ENCODE measurements around the gene ZBTB39. TPM values are rescaled to one million over a fixed set of nuclear protein-coding genes. Genes with fewer than 3 reads are reported as not detected.

ZBTB39 gene
- total RNA-seq, 1 experiment from 2014 or later = 3.6 TPM

- TF ChIP-seq EZH2phosphoT487 (IDR thresholded peaks at IDR 0.05; ENCODE audit: borderline replicate concordance, low read length) = no peak
- no peak for TF ChIP-seq EZH2 (IDR thresholded peaks at IDR 0.05; ENCODE audit: low read length, unreplicated experiment)
- TF ChIP-seq, protein P1, sequence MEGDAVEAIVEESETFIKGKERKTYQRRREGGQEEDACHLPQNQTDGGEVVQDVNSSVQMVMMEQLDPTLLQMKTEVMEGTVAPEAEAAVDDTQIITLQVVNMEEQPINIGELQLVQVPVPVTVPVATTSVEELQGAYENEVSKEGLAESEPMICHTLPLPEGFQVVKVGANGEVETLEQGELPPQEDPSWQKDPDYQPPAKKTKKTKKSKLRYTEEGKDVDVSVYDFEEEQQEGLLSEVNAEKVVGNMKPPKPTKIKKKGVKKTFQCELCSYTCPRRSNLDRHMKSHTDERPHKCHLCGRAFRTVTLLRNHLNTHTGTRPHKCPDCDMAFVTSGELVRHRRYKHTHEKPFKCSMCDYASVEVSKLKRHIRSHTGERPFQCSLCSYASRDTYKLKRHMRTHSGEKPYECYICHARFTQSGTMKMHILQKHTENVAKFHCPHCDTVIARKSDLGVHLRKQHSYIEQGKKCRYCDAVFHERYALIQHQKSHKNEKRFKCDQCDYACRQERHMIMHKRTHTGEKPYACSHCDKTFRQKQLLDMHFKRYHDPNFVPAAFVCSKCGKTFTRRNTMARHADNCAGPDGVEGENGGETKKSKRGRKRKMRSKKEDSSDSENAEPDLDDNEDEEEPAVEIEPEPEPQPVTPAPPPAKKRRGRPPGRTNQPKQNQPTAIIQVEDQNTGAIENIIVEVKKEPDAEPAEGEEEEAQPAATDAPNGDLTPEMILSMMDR (conservative IDR thresholded peaks at IDR 0.05; ENCODE audit: low read depth, low read length) = 0 out of 2 replicates have a peak, but pooled peaks have one; percentile 7
- intact Hi-C loops (cut with micrococcal nuclease) = no loop called here
- no peaks in the 10 kb centered on the region for H3F3A ChIP-seq (ENCODE audit: low read length, unreplicated experiment)
- CTCF ChIA-PET = no interaction called here
- H3K27me3 ChIP-seq (ENCODE audit: low read length) = peaks cover 13% of the 10 kb centered on the region
- no peak for ATAC-seq
- no peaks in the 10 kb centered on the region for H3K9me2 ChIP-seq (replicated peaks; ENCODE audit: low read length)
- H3K4me3 ChIP-seq (ENCODE audit: low read length) = no peak overlapping the region
- no peaks in the 10 kb centered on the region for H3K79me2 ChIP-seq (ENCODE audit: low read length)
- BruUV-seq (replicated peaks) = no TSS peak
- no peak overlapping the region for H3K4me2 ChIP-seq (ENCODE audit: low read length)
- no peak overlapping the region for H2AFZ ChIP-seq (ENCODE audit: low read length)
- no peaks in the 10 kb centered on the region for H3K9me3 ChIP-seq (ENCODE audit: low read length)
- no peak overlapping the region for H3K9ac ChIP-seq (ENCODE audit: low read length)
- peaks cover 6% of the 10 kb centered on the region; the same call in 1 of the 2 replicates for H3K4me1 ChIP-seq (ENCODE audit: insufficient read depth, low read length)
- no peak for DNase-seq
- POLR2A ChIA-PET (ENCODE audit: unreplicated experiment) = interaction anchor here (0.7 kb wide), 1 partner anchor 25 kb away, joined by 3 read pairs; no protein-coding TSS in a partner anchor
- H4K20me1 ChIP-seq (ENCODE audit: low read length) = no peaks in the 10 kb centered on the region
- H3K27ac ChIP-seq (ENCODE audit: low read length) = no peak overlapping the region
- no peaks in the 10 kb centered on the region for H3K36me3 ChIP-seq (ENCODE audit: low read depth, low read length)
Observed at GRCh38 chr12:57031138-57031725, 24.9 kb upstream of the ZBTB39 start.

DNA sequence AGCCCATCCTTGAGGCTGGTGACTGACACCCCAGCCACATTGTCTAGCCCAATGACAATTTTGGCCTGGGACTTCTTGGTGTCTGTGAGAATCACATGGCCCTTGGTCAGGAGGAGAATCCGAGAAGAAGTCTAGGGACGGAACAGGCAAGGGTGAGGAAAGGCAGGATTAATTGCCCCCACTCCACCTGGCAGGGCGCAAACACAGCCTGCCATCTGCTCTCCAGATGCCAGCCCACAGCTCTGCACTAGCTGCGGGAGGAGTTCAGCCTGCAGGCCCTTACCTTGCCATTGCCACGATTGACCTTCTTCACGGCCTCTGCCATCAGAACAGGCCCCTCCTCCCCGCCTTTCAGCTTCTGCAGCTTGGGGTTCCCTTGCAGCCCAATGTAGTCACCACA, 23.1 kb upstream of the ZBTB39 start:
- H3K9me2 ChIP-seq (replicated peaks; ENCODE audit: low read length) = no peaks in the 10 kb centered on the region
- H3K4me2 ChIP-seq (ENCODE audit: low read length) = no peak overlapping the region
- ATAC-seq = no peak
- peaks cover 6% of the 10 kb centered on the region; the same call in 1 of the 2 replicates for H3K4me1 ChIP-seq (ENCODE audit: insufficient read depth, low read length)
- H3F3A ChIP-seq (ENCODE audit: low read length, unreplicated experiment) = no peaks in the 10 kb centered on the region
- H3K9ac ChIP-seq (ENCODE audit: low read length) = no peak overlapping the region
- no peak overlapping the region for H3K27ac ChIP-seq (ENCODE audit: low read length)
- no peaks in the 10 kb centered on the region for H4K20me1 ChIP-seq (ENCODE audit: low read length)
- ChIA-PET CTCF (no interaction called here), POLR2A (ENCODE audit: unreplicated experiment) (no interaction called here)
- no peak overlapping the region for H3K4me3 ChIP-seq (ENCODE audit: low read length)
- intact Hi-C loops (cut with micrococcal nuclease) = no loop called here
- no peaks in the 10 kb centered on the region for H3K9me3 ChIP-seq (ENCODE audit: low read length)
- H2AFZ ChIP-seq (ENCODE audit: low read length) = no peak overlapping the region
- no peaks in the 10 kb centered on the region for H3K36me3 ChIP-seq (ENCODE audit: low read depth, low read length)
- H3K79me2 ChIP-seq (ENCODE audit: low read length) = no peaks in the 10 kb centered on the region
- DNase-seq = no peak
- no TSS peak for BruUV-seq (replicated peaks)
- TF ChIP-seq, protein P1 (conservative IDR thresholded peaks at IDR 0.05; ENCODE audit: low read depth, low read length) = no peak
- TF ChIP-seq EZH2 (IDR thresholded peaks at IDR 0.05; ENCODE audit: low read length, unreplicated experiment) (no peak), EZH2phosphoT487 (IDR thresholded peaks at IDR 0.05; ENCODE audit: borderline replicate concordance, low read length) (no peak)
- peaks cover 18% of the 10 kb centered on the region for H3K27me3 ChIP-seq (ENCODE audit: low read length)

GRCh38 chr12:57027805-57028153, 21.4 kb upstream of the ZBTB39 start:
- BruUV-seq (replicated peaks) = no TSS peak
- Histone ChIP-seq H4K20me1 (ENCODE audit: low read length) (no peaks in the 10 kb centered on the region), H3K36me3 (ENCODE audit: low read depth, low read length) (no peaks in the 10 kb centered on the region), H3K79me2 (ENCODE audit: low read length) (no peaks in the 10 kb centered on the region), H3K27me3 (ENCODE audit: low read length) (peaks cover 18% of the 10 kb centered on the region), H3K27ac (ENCODE audit: low read length) (no peak overlapping the region), H3K9ac (ENCODE audit: low read length) (no peak overlapping the region), H3K4me2 (ENCODE audit: low read length) (no peak overlapping the region), H3K4me1 (ENCODE audit: insufficient read depth, low read length) (no peaks in the 10 kb centered on the region), H3K4me3 (ENCODE audit: low read length) (no peak overlapping the region), H3K9me3 (ENCODE audit: low read length) (no peaks in the 10 kb centered on the region), H2AFZ (ENCODE audit: low read length) (no peak overlapping the region), H3K9me2 (replicated peaks; ENCODE audit: low read length) (no peaks in the 10 kb centered on the region), H3F3A (ENCODE audit: low read length, unreplicated experiment) (no peaks in the 10 kb centered on the region)
- ChIA-PET POLR2A (ENCODE audit: unreplicated experiment) (no interaction called here), CTCF (no interaction called here)
- intact Hi-C loops (cut with micrococcal nuclease) = no loop called here
- DNase-seq = no peak
- ATAC-seq = no peak
- TF ChIP-seq EZH2phosphoT487 (IDR thresholded peaks at IDR 0.05; ENCODE audit: borderline replicate concordance, low read length) = no peak
- TF ChIP-seq EZH2 (IDR thresholded peaks at IDR 0.05; ENCODE audit: low read length, unreplicated experiment) = no peak
- TF ChIP-seq, protein P1 (conservative IDR thresholded peaks at IDR 0.05; ENCODE audit: low read depth, low read length) = no peak
